GM12874 (cell line): ENCODE measurements around the gene CCM2.

Experiments
- TF ChIP-seq, protein P1 (sequence below): IDR thresholded peaks from 2 replicates; pipeline ENCODE4 v1.5.1; 2011; ENCODE audit warnings: low read depth, mild to moderate bottlenecking, control low read depth, low read length, moderate library complexity; ENCODE audit not compliant: insufficient read depth

CCM2 gene

DNA sequence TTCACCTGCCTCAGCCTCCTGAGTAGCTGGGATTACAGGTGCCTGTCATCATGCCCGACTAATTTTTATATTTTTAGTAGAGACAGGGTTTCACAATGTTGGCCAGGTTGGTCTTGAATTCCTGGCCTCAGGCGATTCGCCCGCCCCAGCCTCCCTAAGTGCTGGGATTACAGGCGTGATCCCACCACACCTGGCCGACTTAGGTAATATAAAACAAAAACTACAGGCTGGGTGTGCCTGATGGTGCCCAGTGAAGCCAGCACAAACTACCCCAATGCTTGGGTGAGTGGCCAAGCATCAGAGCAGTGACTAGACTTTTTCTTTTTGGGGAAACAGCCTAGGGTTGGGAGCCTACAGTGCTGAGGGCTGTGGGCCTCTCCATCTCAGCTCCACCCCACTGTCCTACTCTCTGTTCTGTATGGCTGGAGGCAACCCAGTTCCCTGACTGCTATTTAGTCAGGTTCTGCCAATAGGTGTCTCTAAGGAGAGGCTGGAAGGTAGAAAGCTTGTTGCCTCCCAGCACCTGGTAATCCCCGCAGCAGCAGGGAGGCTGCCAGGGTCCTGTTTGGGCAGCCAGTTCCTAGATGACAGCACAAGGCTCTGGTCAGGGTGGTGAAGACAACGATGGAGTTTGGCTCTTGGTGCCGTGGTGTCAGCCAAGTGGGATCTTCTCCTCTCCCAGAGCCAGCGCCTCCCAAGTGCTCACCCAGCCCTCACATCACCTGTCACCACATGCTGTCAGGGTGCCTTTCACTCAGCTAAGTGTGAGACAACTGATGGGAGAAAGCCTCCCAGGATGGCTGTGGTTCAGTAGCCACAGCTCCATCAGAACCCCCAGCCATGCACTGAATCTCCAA lies 99.2 kb downstream of the CCM2 start:
- TF ChIP-seq, protein P1, sequence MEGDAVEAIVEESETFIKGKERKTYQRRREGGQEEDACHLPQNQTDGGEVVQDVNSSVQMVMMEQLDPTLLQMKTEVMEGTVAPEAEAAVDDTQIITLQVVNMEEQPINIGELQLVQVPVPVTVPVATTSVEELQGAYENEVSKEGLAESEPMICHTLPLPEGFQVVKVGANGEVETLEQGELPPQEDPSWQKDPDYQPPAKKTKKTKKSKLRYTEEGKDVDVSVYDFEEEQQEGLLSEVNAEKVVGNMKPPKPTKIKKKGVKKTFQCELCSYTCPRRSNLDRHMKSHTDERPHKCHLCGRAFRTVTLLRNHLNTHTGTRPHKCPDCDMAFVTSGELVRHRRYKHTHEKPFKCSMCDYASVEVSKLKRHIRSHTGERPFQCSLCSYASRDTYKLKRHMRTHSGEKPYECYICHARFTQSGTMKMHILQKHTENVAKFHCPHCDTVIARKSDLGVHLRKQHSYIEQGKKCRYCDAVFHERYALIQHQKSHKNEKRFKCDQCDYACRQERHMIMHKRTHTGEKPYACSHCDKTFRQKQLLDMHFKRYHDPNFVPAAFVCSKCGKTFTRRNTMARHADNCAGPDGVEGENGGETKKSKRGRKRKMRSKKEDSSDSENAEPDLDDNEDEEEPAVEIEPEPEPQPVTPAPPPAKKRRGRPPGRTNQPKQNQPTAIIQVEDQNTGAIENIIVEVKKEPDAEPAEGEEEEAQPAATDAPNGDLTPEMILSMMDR, result no peak

DNA sequence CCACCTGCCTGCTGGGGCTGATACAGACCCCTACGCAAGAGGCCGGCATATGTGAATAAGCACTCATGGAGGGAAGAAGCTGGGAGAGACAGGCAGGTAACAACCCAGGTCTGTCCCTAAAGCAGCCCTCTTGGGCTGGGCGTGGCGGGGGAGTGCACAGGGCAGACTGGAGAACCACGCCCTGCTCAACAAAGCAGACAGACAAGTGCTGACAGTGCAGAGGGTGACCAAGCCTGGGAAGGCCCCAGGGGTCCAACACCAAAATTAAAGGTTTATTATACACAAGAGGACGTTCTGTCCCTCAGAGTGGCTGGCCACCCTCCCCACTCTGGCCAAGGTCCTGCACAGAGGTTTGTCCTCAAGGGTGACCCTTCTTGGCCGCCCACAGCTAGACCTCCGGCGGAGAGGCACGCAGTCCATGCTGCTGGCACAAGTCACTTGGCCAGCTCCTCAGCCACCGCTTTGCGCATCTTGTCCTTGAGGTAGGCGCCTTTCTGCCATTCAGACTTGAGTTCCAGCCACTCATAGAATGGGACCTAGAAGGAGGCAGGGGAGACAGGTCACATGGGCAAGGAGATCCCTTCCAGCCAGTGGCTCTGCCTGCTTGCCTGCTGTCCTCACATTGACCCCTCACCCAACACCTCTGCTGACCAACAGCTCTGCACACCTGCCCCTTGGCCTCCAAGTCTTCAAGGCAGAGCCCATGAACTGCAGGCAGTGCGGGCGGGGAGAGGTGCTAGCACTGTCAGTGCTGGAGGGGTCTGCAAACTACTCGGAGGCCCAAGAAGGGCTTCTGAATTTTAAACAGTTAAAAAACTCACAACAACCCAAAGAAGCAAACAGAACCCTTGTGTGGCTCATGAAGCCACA lies 100.1 kb downstream of the CCM2 start:
- TF ChIP-seq, protein P1, result no peak

- TF ChIP-seq, protein P1, result no peak
These were observed 100.9 kb downstream of the CCM2 start for GRCh38 chr7:45100761-45101480.

- TF ChIP-seq, protein P1, result no peak
These were observed 101.7 kb downstream of the CCM2 start for GRCh38 chr7:45101748-45102147.

DNA sequence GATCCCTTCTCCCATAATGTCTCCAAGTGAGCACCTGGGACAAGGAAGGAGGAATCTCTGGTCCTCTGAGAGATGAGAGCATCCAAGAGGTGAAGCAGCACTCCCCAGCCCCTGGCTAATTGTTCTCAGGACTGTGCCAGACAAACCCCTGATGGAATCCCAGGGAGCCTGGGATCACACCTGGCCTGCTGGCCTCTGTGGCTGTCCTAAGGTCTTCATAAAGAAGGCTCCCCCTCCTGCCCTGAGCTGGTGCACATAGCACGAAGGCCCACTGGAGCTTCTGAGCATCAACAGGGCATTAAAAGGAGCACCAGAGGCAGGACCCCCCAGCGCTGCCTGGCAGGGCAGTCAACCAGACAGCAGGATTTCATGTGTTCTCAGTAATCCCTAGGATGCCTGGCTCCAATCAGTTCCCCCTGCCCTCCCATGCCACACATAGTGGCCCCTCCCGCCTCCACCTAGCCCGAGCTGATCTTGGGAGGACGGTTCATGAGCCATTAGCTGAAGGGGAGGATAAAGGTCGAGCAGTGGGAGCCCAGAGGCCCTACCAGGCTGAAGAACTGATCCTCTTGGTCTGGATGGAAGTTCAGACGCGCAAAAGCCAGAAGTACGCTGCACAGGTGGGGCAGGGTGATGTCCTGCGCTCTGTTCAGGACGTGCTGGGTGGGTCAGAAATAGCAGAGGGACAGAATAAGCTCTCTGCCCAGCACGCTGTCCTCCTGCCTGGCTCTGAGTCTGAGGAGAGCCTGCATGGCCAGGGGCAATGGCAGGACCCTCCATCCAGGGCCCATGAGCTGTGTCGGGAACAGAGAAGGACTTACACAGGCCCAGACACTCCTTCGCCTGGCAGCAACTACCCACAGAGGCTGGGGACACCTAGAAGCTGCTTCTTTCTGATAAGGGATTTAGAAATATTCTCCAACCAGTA lies 103.0 kb downstream of the CCM2 start:
- TF ChIP-seq, protein P1, result no peak

GRCh38 chr7:45103958-45104843 lies 104.2 kb downstream of the CCM2 start:
- TF ChIP-seq, protein P1, result no peak
